ENCODE data around the gene CYP26C1.

DNA sequence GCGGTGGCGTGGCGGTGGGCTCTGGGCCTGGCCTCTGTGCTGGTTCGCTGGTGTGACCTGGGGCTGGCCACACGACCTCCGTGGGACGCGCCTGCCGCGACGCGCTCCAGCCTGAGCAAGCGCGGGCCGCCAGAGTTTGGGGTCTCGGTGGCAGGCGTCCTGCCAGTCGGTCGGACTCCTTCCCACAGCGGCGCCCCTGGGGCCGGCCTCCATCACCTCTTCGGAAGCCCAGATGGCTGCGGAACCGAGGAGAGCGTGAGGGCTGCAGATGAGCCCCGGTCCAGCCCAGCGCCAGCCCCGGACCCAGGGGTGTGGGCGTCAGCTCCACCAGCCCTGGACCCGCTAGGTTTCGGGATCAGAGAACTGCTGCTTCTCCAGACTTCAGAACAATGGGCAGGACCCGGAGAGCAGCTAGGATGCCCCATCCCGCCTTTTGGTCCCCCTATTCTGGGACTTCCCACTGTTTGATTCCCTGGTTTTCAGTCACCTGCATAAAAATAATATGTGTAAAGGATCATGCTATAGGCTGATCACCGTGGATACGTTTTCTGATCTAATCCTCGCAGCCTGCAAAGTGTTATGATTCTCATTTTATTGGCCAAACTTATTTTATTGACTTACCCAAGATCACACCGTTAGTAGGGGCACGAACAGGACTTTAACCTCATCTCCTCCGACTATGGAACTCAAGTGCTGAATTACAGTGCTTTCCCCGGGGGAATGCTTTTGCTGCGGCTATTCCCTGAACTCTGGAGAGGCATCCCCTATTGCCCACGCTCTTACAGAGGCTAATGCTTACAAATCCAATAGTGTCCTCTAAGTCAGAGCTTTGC is 2.8 kb downstream of the CYP26C1 start:
- TF ChIP-seq, protein P1, sequence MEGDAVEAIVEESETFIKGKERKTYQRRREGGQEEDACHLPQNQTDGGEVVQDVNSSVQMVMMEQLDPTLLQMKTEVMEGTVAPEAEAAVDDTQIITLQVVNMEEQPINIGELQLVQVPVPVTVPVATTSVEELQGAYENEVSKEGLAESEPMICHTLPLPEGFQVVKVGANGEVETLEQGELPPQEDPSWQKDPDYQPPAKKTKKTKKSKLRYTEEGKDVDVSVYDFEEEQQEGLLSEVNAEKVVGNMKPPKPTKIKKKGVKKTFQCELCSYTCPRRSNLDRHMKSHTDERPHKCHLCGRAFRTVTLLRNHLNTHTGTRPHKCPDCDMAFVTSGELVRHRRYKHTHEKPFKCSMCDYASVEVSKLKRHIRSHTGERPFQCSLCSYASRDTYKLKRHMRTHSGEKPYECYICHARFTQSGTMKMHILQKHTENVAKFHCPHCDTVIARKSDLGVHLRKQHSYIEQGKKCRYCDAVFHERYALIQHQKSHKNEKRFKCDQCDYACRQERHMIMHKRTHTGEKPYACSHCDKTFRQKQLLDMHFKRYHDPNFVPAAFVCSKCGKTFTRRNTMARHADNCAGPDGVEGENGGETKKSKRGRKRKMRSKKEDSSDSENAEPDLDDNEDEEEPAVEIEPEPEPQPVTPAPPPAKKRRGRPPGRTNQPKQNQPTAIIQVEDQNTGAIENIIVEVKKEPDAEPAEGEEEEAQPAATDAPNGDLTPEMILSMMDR (IDR thresholded peaks at IDR 0.05 in 4 of 5, conservative IDR thresholded peaks at IDR 0.05 in 1 of 5), result no peak
- TF ChIP-seq POLR2A (IDR thresholded peaks at IDR 0.05), result no peak
